Thoracic aorta (tissue), 2 donors: ENCODE measurements around the gene EFL1. TPM values are rescaled to one million over a fixed set of nuclear protein-coding genes. Genes with fewer than 3 reads are reported as not detected.
"Not testable (repeated sequence)": the region's sequence is repeated elsewhere in the genome, so short reads cannot be mapped to it uniquely, and the experiment has no call there.

Experiments
- ATAC-seq: fragments of 150-250 bp; one replicate; pipeline ENCODE4 v1.8.0; 2017; ENCODE audit warnings: low read depth; ENCODE audit not compliant: insufficient number of reproducible peaks, low FRiP score
- DNase-seq: peaks from one replicate; pipeline ENCODE4 v3.0.0-alpha.2; 2020; ENCODE audit warnings: low spot score
- H3K27ac ChIP-seq, 2 donors: fragments of 200-600 bp; sonication (generic); 1 replicate in 1 of 2; 2 replicates in 1 of 2; pipeline ENCODE4 v1.5.1; 2016; ENCODE audit warnings: mild to moderate bottlenecking in 2 of 2, moderate library complexity in 2 of 2
- H3K27me3 ChIP-seq: fragments of 200-600 bp; sonication (generic); replicated peaks from 2 replicates; pipeline ENCODE4 v1.6.0; 2016; ENCODE audit warnings: mild to moderate bottlenecking; ENCODE audit not compliant: insufficient read depth
- H3K36me3 ChIP-seq: fragments of 200-600 bp; sonication (generic); one replicate; pipeline ENCODE4 v1.5.1; 2016
- H3K4me1 ChIP-seq, 2 donors: fragments of 200-600 bp; sonication (generic); 1 replicate in 1 of 2; 2 replicates in 1 of 2; pipeline versions ENCODE4 v1.5.1 to v1.6.0; 2016; ENCODE audit warnings: low read depth in 2 of 2, mild to moderate bottlenecking in 1 of 2; ENCODE audit not compliant: control insufficient read depth in 1 of 2
- H3K4me3 ChIP-seq: fragments of 200-600 bp; sonication (generic); 2 replicates; pipeline ENCODE4 v1.5.1; 2016; ENCODE audit warnings: mild to moderate bottlenecking
- H3K9me3 ChIP-seq: fragments of 200-600 bp; sonication (generic); 2 replicates; pipeline ENCODE4 v1.5.1; 2016
- CTCF ChIP-seq: fragments of 200-600 bp; sonication (generic); IDR thresholded peaks from one replicate; pipeline ENCODE4 v1.5.1; 2019; ENCODE audit warnings: antibody characterized with exemption
- total RNA-seq, 2 donors: library from RNA; depleted of rRNA; stranded (reverse); fragments of >200 nt; gene quantifications; one replicate each; pipeline versions ENCODE4 v1.1.0 to v1.2.3, GENCODE V29; 2016

Gene EFL1
- total RNA-seq = 10 to 100 TPM in 1 of 2 donors, 1 to 10 TPM in 1; 9.2 to 20.2 TPM

- ATAC-seq (peak; percentile 84), DNase-seq (peak; percentile 89)
- Histone ChIP-seq H3K27ac (peak within 1 kb of the TSS in 1 of 2 donors; percentile 59), H3K9me3 (no peaks in the 10 kb centered on the region), H3K4me1 (peaks cover 8 to 21% of the 10 kb centered on the region in 2 donors), H3K27me3 (no peaks in the 10 kb centered on the region), H3K36me3 (peaks cover 2% of the 10 kb centered on the region), H3K4me3 (peak within 1 kb of the TSS; percentile 94)
- TF ChIP-seq CTCF = no peak
Observed at GRCh38 chr15:82262422-82263026, at the start of gene EFL1, which contains the start of gene SAXO2. TSS of gene EFL1 (minus strand) at chr15:82262734. CDS start at chr15:82261778, 956 bp downstream. TSS of gene SAXO2 (plus strand) at chr15:82262818. CDS start at chr15:82262880, 62 bp downstream.

DNA sequence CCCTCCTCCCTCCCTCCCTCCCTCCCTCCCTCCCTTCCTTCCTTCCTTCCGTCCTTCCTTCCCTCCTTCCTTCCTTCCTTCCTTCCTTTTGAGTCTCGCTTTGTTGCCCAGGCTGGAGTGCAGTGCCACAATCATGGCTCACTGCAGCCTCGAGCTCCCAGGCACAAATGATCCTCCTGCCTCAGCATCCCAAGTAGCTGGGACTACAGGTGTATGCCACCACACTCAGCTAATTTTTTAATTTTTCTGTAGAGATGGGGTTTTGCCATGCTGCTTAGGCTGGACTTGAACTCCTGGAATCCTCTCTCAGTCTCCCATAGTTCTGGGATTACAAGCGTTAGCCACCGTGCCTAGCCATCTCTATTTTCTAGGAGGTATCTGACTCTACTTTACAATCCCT, 48.8 kb upstream of the EFL1 start:
- H3K27me3 ChIP-seq, DNase-seq, H3K9me3 ChIP-seq, H3K36me3 ChIP-seq, ATAC-seq, H3K4me1 ChIP-seq, H3K4me3 ChIP-seq, H3K27ac ChIP-seq: not testable (repeated sequence)

DNA sequence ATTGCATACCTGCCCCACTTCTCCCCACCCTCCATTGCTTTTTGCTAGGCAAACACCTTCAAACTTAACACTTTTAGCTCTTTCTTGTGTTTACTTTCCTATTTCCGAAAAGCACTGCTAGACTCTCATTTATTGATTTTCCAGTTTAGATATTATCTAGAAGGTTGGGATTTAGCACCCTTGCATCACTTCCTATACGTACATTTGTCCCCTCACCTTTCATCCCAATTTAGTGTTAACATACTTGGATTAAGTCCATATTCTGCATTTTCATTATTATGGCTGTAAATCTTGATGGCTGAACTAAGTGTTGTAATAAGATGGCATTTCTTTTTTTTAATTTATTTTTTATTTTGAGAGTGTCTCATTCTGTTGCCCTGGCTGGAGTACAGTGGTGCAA, 47.3 kb upstream of the EFL1 start:
- Histone ChIP-seq H3K27ac (no peak overlapping the region), H3K36me3 (no peaks in the 10 kb centered on the region), H3K9me3 (peaks cover 3% of the 10 kb centered on the region), H3K4me3 (no peak overlapping the region), H3K27me3 (no peaks in the 10 kb centered on the region), H3K4me1 (no peaks in the 10 kb centered on the region)
- ATAC-seq (no peak), DNase-seq (no peak)
- TF ChIP-seq CTCF = no peak

DNA sequence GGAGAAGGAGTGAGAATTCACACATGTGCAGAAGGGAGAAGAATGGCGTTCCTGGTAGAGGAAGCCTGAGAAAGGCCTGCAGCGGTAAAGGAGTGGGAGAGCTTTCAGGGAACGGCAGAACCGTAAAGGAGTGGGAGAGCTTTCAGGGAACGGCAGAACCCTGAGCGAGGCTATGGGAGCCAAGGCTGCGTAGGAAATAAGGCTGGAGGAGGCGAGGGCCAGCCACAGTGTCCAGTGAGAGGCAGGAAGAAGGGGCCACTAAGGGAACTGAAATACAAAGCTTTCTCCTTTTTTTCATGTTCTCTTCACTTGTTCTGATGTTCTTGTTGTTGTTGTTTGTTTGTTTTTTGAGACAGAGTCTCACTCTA, 45.2 kb upstream of the EFL1 start:
- H3K4me3 ChIP-seq = no peak overlapping the region
- ATAC-seq (no peak), DNase-seq (no peak)
- no peaks in the 10 kb centered on the region for H3K4me1 ChIP-seq
- H3K9me3 ChIP-seq = peaks cover 3% of the 10 kb centered on the region
- H3K27me3 ChIP-seq = no peaks in the 10 kb centered on the region
- H3K36me3 ChIP-seq = no peaks in the 10 kb centered on the region
- no peak for TF ChIP-seq CTCF
- H3K27ac ChIP-seq = no peak overlapping the region

DNA sequence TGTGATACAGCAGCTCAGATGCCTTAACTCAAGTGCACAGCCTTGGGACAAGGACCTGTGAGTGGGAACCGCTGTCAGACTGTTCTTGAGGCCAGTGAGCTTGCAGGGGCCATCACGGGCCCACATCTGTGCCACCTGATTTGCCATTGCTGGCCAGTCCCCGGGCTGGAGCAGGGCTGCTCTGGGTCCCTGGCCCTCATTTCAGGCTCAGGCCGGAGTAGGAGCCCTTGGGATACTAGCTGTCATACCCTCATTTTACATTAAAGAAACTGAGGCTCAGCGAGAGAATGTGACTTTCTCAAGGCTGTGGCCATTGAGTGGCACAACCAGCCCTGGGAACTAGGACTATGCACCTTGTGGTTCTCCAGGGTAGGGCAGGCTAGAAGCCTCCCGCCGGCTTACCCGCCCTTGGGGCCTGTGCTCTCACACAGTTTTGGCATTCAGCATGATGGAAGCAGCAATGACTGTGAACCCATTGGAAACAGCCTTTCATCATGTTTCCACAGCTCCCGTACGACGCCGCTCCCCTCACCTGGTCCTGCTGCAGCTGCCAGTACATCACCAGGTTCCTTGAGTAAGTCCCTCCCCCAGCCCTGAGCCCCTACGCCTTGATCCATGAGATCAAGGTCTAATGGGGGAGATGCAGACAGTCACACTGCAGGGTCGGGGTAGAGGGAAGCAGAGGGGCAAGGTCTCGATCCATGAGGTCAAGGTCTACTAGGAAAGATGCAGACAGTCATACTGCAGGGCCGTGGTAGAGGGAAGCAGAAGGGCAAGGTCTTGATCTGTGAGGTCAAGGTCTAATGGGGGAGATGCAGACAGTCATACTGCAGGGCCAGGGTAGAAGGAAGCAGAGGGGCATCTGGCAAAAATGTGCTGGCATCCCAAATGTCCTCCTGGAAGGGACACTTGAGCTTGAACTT, 44.5 kb upstream of the EFL1 start:
- Histone ChIP-seq H3K27me3 (no peaks in the 10 kb centered on the region), H3K4me3 (no peak overlapping the region), H3K4me1 (no peaks in the 10 kb centered on the region), H3K36me3 (no peaks in the 10 kb centered on the region), H3K27ac (no peak overlapping the region), H3K9me3 (peaks cover 3% of the 10 kb centered on the region)
- DNase-seq = no peak
- no peak for ATAC-seq
- TF ChIP-seq CTCF = no peak
